Left renal pelvis (tissue), 4 donors: ENCODE measurements around the gene OSBPL9. TPM values are rescaled to one million over a fixed set of nuclear protein-coding genes. Genes with fewer than 3 reads are reported as not detected.
"Not testable (repeated sequence)": the region's sequence is repeated elsewhere in the genome, so short reads cannot be mapped to it uniquely, and the experiment has no call there.

Experiments
- DNase-seq, 4 donors: peaks; one replicate each; pipeline ENCODE4 v3.0.0-alpha.2; 2013; ENCODE audit warnings: low read depth in 4 of 4, low spot score in 3 of 4
- polyA plus RNA-seq, 4 donors: library from polyadenylated mRNA; unstranded; fragments of 120-200 nt; gene quantifications; one replicate each; pipeline ENCODE4 v1.2.1, GENCODE V29; 2013; ENCODE audit not compliant: insufficient read length in 4 of 4

OSBPL9 gene
- polyA plus RNA-seq, 4 donors: 100 to 156 (median 137) TPM

GRCh38 chr1:51663721-51664120 lies 46.8 kb downstream of the OSBPL9 start:
- no peak for DNase-seq

- DNase-seq: no peak
These were observed 47.7 kb downstream of the OSBPL9 start for GRCh38 chr1:51664421-51665240.

- no peak for DNase-seq
These were observed 49.6 kb downstream of the OSBPL9 start for GRCh38 chr1:51666478-51666877.

- no peak for DNase-seq
These were observed 50.7 kb downstream of the OSBPL9 start for GRCh38 chr1:51667561-51667960.

- DNase-seq: no peak
These were observed 52.4 kb downstream of the OSBPL9 start for GRCh38 chr1:51669272-51669671.

GRCh38 chr1:51669816-51670215 lies 52.9 kb downstream of the OSBPL9 start:
- no peak for DNase-seq

- no peak for DNase-seq
These were observed 54.8 kb downstream of the OSBPL9 start for GRCh38 chr1:51671527-51672325.

- no peak for DNase-seq
These were observed 56.4 kb downstream of the OSBPL9 start for GRCh38 chr1:51673279-51673678.

GRCh38 chr1:51675177-51675780 lies 58.4 kb downstream of the OSBPL9 start:
- DNase-seq: no peak

- no peak for DNase-seq
These were observed 62.5 kb downstream of the OSBPL9 start for GRCh38 chr1:51679435-51679834.

GRCh38 chr1:51684776-51685175 lies 67.9 kb downstream of the OSBPL9 start:
- DNase-seq: no peak

- DNase-seq: no peak
These were observed 69.6 kb downstream of the OSBPL9 start for GRCh38 chr1:51686450-51686849.

- no peak for DNase-seq
These were observed 72.2 kb downstream of the OSBPL9 start for GRCh38 chr1:51689075-51689440.

GRCh38 chr1:51689643-51690042 lies 72.8 kb downstream of the OSBPL9 start:
- DNase-seq: no peak

- no peak for DNase-seq
These were observed 73.5 kb downstream of the OSBPL9 start for GRCh38 chr1:51690285-51690961.

- DNase-seq: no peak
These were observed 75.0 kb downstream of the OSBPL9 start for GRCh38 chr1:51691920-51692319.

GRCh38 chr1:51693419-51694155 lies 76.7 kb downstream of the OSBPL9 start:
- DNase-seq: no peak

- no peak for DNase-seq
These were observed 80.3 kb downstream of the OSBPL9 start for GRCh38 chr1:51697166-51697565.

GRCh38 chr1:51699391-51699790 lies 82.5 kb downstream of the OSBPL9 start:
- DNase-seq: no peak

- not testable (repeated sequence) for DNase-seq
These were observed 84.9 kb downstream of the OSBPL9 start for GRCh38 chr1:51701782-51702181.
